Astrocyte (in vitro differentiated cells and primary cell): Measurements from ENCODE around the gene TM7SF2.

Experiments used
- CTCF ChIP-seq: IDR thresholded peaks from 2 replicates; pipeline ENCODE4 v1.5.1; 2011; ENCODE audit warnings: low read depth, mild to moderate bottlenecking, inconsistent platforms, low read length, moderate library complexity; ENCODE audit not compliant: insufficient read depth
- EZH2 ChIP-seq: IDR thresholded peaks from 2 replicates; pipeline ENCODE4 v1.6.1; 2012; ENCODE audit warnings: mild to moderate bottlenecking, low read length, inconsistent platforms; ENCODE audit not compliant: insufficient read depth

- TF ChIP-seq CTCF (no peak), EZH2 (no peak)
Measured at GRCh38 chr11:65132238-65132987, 20.7 kb downstream of the TM7SF2 start.
